HL-60 (cell line): Measurements from ENCODE around the gene HBQ1.
A peak's percentile ranks its signal among the peaks of the same experiment; 100 is the strongest.

Experiments
- DNase-seq, 2 experiments: peaks; one replicate each; pipeline ENCODE4 v3.0.0-alpha.2; 2010 to 2020; ENCODE audit warnings: low read depth in 1 of 2, low spot score in 1 of 2
- H3K27ac ChIP-seq: fragments of 250-450 bp; sonication (Bioruptor Pico); replicated peaks from 2 replicates; pipeline ENCODE4 v1.5.1; 2020; ENCODE audit warnings: mild to moderate bottlenecking, moderate library complexity
- H3K27me3 ChIP-seq: fragments of 250-450 bp; sonication (Bioruptor Pico); 2 replicates; pipeline ENCODE4 v1.5.1; 2021; ENCODE audit warnings: mild to moderate bottlenecking, moderate library complexity; ENCODE audit not compliant: insufficient read depth, poor library complexity, severe bottlenecking
- H3K4me3 ChIP-seq: replicated peaks from 2 replicates; pipeline ENCODE4 v1.5.1; 2011; ENCODE audit warnings: mild to moderate bottlenecking, control low read depth, low read length; ENCODE audit not compliant: insufficient read depth
- GABPA ChIP-seq: IDR thresholded peaks from 2 replicates; pipeline ENCODE4 v1.6.1; 2012; ENCODE audit warnings: low read depth
- POLR2AphosphoS5 ChIP-seq: IDR thresholded peaks from 2 replicates; pipeline ENCODE4 v1.6.1; 2012; ENCODE audit warnings: low read depth
- SPI1 ChIP-seq: IDR thresholded peaks from 2 replicates; pipeline ENCODE4 v1.6.1; 2012; ENCODE audit warnings: low read depth, mild to moderate bottlenecking, borderline replicate concordance
- long read RNA-seq: library from polyadenylated mRNA; unstranded; transcript quantifications from one replicate; pipeline ENCODE4 v2.0.0, GENCODE V29; 2020
- TF ChIP-seq, protein P1 (sequence below): IDR thresholded peaks from 2 replicates; pipeline ENCODE4 v1.6.1; 2012; ENCODE audit warnings: low read depth; ENCODE audit not compliant: insufficient replicate concordance
- TF ChIP-seq, protein P2 (sequence below): IDR thresholded peaks from one replicate; pipeline ENCODE4 v1.5.1; 2011; ENCODE audit warnings: low read length, control low read depth, inconsistent platforms; ENCODE audit not compliant: insufficient read depth

The HBQ1 gene
- long read RNA-seq: 0 reads

DNA sequence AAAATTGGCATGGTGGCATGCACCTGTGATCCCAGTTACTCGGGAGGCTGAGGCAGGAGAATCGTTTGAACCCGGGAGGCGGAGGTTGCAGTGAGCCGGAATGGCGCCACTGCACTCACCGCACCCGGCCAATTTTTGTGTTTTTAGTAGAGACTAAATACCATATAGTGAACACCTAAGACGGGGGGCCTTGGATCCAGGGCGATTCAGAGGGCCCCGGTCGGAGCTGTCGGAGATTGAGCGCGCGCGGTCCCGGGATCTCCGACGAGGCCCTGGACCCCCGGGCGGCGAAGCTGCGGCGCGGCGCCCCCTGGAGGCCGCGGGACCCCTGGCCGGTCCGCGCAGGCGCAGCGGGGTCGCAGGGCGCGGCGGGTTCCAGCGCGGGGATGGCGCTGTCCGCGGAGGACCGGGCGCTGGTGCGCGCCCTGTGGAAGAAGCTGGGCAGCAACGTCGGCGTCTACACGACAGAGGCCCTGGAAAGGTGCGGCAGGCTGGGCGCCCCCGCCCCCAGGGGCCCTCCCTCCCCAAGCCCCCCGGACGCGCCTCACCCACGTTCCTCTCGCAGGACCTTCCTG, at the start of gene HBQ1:
Gene HBQ1, plus strand, starts transcription at position 359 of the 575 bp plus-strand sequence. Its CDS starts 28 bp downstream, at position 387.
- no peak for TF ChIP-seq GABPA
- TF ChIP-seq, protein P1, sequence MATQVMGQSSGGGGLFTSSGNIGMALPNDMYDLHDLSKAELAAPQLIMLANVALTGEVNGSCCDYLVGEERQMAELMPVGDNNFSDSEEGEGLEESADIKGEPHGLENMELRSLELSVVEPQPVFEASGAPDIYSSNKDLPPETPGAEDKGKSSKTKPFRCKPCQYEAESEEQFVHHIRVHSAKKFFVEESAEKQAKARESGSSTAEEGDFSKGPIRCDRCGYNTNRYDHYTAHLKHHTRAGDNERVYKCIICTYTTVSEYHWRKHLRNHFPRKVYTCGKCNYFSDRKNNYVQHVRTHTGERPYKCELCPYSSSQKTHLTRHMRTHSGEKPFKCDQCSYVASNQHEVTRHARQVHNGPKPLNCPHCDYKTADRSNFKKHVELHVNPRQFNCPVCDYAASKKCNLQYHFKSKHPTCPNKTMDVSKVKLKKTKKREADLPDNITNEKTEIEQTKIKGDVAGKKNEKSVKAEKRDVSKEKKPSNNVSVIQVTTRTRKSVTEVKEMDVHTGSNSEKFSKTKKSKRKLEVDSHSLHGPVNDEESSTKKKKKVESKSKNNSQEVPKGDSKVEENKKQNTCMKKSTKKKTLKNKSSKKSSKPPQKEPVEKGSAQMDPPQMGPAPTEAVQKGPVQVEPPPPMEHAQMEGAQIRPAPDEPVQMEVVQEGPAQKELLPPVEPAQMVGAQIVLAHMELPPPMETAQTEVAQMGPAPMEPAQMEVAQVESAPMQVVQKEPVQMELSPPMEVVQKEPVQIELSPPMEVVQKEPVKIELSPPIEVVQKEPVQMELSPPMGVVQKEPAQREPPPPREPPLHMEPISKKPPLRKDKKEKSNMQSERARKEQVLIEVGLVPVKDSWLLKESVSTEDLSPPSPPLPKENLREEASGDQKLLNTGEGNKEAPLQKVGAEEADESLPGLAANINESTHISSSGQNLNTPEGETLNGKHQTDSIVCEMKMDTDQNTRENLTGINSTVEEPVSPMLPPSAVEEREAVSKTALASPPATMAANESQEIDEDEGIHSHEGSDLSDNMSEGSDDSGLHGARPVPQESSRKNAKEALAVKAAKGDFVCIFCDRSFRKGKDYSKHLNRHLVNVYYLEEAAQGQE: peak; percentile 12
- TF ChIP-seq, protein P2, sequence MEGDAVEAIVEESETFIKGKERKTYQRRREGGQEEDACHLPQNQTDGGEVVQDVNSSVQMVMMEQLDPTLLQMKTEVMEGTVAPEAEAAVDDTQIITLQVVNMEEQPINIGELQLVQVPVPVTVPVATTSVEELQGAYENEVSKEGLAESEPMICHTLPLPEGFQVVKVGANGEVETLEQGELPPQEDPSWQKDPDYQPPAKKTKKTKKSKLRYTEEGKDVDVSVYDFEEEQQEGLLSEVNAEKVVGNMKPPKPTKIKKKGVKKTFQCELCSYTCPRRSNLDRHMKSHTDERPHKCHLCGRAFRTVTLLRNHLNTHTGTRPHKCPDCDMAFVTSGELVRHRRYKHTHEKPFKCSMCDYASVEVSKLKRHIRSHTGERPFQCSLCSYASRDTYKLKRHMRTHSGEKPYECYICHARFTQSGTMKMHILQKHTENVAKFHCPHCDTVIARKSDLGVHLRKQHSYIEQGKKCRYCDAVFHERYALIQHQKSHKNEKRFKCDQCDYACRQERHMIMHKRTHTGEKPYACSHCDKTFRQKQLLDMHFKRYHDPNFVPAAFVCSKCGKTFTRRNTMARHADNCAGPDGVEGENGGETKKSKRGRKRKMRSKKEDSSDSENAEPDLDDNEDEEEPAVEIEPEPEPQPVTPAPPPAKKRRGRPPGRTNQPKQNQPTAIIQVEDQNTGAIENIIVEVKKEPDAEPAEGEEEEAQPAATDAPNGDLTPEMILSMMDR: no peak
- TF ChIP-seq SPI1: no peak
- no peak for TF ChIP-seq POLR2AphosphoS5
- Histone ChIP-seq H3K27me3 (peaks cover 43% of the 10 kb centered on the region), H3K4me3 (peak within 1 kb of the TSS; percentile 24), H3K27ac (no peak within 1 kb of the TSS)
- DNase-seq: no peak

DNA sequence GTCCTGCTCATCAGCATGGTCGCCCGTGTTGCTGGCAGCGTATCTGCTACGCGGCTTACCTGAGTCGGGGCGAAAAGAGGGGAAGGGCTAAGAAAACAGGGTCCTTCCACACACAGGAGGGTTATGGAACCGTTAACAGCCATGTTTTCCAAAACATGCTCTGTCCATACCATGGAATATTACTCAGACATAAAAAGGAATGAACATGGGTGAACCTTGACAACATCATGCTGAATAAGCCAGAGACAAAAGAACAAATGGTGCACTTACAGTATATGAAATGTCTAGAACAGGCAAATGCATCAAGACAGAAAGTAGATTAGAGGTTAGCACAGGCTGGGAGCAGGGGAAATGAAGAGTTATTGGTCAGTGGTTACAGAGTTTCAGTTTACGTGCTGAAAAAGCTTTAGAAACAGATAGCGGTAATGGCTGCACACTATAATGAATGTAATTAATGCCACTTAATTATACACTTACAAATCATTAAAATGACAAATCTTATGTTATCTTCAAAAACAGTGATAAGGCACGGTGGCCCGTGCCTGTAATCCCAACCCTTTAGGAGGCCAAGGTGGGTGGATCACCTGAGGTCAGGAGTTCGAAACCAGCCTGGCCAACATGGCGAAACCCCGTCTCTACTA, 49.6 kb upstream of the HBQ1 start:
- no peaks in the 10 kb centered on the region for H3K27me3 ChIP-seq
- H3K27ac ChIP-seq: no peak overlapping the region
- TF ChIP-seq GABPA (no peak), SPI1 (no peak), POLR2AphosphoS5 (no peak)
- TF ChIP-seq, protein P2: no peak
- TF ChIP-seq, protein P1: no peak
- no peak for DNase-seq
- H3K4me3 ChIP-seq: no peak overlapping the region

DNA sequence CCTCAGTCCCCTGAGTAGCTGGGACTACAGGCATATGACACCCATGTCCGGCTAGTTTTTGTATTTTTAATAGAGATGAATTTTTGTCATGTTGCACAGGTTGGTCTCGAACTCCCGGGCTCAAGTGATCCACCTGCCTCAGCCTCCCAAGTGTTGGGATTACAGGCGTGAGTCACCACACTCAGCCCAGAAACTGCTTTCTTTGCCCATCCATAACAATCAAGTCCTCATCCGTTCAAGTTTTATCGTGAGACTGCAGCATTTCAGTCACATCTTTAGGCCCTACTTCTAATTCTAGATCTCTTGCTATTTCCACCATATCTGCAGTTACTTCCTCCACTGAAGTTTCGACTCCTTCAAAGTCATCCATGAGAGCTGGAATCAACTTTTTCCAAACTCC, 48.1 kb upstream of the HBQ1 start:
- TF ChIP-seq POLR2AphosphoS5: no peak
- TF ChIP-seq, protein P2: no peak
- TF ChIP-seq GABPA: no peak
- TF ChIP-seq, protein P1: no peak
- TF ChIP-seq SPI1: no peak
- DNase-seq: no peak
- Histone ChIP-seq H3K27me3 (no peaks in the 10 kb centered on the region), H3K4me3 (no peak overlapping the region), H3K27ac (no peak overlapping the region)
